Measurements from ENCODE around the gene NPAS1.

Gene NPAS1

DNA sequence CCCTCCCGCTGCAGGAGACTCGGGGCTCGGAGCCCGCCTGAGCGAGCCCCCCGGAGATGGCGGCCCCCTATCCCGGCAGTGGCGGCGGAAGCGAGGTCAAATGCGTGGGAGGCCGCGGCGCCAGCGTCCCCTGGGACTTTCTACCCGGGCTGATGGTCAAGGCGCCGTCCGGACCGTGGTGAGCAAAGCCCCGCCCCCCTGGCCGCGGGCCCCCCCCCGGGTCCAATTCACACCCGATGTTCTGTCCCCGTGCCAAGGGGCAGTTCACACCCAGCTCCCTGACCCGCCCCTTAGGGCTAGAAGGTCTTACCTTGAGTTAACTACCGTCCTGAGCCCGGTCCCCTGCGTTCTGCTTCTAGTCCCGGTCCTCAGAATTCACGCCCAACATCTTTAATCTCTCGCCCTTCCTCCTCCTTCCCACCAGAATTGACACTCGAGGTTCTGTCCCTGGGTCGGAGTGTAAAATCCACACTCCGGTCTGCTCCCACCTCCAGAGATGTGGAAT lies 1.4 kb downstream of the NPAS1 start:
- no peak for DNase-seq

GRCh38 chr19:47021536-47022139 lies 2.0 kb downstream of the NPAS1 start:
- DNase-seq: no peak

- no peak for DNase-seq
These were observed 2.5 kb downstream of the NPAS1 start for GRCh38 chr19:47022140-47022536.

DNA sequence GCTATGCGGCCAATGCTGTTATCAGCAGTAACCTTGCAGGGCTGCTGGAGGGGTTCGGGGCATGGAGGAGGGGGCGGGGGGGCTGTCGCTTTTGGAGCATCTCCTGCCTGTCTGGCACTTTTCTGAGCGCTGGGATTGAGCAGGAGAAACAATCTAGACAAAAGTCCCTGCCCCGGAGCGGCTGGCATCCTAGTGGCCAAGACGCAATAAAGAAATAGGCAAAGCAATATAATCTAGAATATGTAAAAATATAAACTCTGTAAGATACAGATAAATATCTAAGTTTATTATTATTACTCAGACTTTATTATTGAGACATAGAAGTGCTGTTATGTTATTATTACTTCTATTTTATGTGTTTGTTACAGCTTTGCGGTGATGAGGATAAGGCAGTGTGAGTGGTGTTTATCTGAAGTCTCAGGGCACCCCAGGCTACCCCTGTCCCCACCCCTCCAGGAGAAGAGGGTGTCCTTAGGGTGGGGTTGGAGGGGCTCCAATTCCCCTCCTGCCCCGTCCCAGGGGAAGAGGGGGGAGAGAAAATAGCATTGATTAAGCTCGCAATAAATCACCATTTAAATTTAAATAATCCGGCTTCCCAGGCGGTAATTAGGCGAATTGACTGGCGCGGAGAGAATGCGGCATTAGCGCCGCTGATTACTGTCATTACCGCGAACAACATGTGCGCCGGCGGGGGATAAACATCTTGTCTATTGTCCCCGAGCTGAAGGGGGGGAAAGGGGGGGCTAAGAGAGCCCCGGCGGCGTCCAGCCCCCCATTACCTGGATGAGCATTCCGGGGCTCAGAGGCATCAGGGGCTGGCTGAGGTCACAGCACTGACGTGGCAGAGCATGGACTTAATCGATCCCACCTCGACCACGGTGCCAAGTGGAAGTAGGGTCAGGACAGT lies 3.2 kb downstream of the NPAS1 start:
- no peak for DNase-seq

GRCh38 chr19:47023448-47023794 lies 3.8 kb downstream of the NPAS1 start:
- DNase-seq: no peak

DNA sequence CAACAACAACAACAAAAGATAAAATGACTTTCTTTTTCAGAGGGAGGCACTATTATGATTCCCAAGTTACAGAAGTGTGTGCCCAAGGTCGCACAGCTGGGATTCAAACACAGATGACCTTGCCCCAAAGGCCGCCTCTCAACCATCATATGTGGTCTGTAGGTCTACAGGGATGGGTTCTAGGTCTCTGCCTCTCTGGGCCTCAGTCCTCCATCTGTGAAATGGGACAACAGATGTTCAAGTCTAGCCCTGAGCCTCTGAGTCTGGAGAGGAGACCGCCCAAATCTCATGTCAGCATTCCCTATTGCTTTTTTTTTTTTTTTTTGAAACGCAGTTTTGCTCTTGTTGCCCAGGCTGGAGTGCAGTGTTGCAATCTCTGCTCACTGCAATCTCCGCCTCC lies 4.9 kb downstream of the NPAS1 start:
- no peak for DNase-seq

GRCh38 chr19:47026156-47026555 lies 6.5 kb downstream of the NPAS1 start:
- no peak for DNase-seq

- no peak for DNase-seq
These were observed 7.3 kb downstream of the NPAS1 start for GRCh38 chr19:47026889-47027288.

GRCh38 chr19:47027586-47028088 lies 8.0 kb downstream of the NPAS1 start:
- DNase-seq: no peak

DNA sequence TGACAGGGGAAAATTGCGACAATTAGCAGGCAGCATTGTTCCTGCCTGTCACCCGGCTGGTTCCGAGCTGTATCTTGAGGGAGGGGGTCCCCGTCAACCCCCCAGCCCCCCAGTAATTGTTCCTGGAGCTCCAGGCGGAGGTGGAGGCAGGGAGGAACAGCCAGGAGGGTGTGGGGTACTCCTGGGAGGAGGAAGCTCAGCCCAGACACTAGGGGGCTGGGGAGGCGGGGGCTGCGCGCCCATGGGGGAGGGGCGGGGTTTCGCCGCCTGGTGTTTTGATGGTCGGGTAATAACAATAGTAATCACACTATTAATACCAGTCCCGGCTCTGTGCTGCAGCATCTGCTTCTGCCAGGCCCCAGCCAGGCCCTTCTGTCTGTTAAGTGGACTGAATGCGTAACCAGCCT lies 8.6 kb downstream of the NPAS1 start:
- DNase-seq: no peak

DNA sequence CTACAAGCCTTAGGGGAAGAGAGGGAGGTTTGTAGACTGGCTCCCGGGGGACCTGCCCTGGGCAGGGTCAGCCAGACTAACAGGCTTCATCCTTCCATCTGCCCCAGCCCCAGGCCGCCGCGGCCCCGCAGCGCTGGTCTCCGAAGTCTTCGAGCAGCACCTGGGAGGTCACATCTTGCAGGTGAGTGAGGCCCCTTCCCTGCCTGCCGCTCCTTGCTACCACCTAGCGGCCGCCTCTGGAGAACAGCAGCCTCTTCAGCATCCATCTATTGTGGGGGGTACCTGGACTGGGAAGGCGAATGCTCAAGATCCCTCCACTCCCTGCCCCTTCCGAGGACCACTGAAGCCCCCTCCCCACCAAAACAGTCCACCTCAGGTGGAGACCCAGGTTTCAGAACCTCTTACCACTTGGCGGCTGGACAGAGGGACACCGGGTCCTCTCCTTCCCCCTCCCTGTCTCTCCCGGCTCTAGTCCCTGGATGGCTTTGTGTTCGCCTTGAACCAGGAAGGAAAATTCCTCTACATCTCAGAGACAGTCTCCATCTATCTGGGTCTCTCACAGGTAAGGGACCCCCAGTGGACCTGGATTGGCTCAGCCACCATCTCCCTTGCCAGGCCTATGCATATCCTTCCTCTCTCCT lies 12.7 kb downstream of the NPAS1 start:
- no peak for DNase-seq

DNA sequence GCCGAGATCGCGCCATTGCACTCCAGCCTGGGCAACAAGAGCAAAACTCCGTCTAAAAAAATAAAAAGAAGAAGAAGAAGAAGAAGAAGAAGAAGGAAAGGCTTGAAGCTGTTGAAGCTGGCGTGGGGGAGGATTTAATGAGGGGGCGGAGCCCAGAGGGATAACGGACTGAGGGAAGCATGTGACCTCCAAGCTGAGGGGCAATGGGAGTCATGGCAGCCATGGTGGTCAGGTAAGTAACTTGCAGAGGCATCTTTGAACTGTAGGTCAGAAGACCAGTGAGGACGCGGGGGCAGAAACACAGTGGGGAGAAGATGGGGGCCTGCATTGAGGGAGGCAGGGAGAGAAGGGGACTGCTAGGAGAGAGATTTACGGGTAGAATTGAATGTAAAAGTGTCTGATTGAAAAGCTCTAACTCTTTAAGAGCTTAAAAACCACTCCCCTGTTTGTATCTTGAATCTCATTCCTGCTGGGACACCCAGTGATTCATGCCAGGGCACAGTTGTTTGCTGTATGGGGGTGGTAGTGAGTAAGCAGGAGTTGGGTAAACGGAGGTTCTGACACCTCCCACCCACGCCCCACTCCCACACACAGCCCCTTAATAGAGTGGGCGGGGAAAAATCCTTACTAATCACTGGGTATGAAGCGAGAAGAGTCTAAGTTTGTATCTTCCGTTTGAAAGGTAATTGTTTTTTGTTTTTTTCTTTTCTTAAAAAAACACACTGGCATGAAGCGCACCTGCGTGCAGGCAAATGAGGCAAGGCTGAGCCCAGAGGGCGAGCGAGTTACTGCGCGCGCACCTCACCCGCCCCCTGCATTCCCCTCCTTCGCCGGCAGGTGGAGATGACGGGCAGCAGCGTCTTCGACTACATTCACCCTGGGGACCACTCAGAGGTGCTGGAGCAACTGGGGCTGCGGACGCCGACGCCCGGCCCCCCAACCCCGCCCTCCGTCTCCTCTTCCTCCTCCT lies 15.8 kb downstream of the NPAS1 start:
- peak; percentile 65 for DNase-seq

DNA sequence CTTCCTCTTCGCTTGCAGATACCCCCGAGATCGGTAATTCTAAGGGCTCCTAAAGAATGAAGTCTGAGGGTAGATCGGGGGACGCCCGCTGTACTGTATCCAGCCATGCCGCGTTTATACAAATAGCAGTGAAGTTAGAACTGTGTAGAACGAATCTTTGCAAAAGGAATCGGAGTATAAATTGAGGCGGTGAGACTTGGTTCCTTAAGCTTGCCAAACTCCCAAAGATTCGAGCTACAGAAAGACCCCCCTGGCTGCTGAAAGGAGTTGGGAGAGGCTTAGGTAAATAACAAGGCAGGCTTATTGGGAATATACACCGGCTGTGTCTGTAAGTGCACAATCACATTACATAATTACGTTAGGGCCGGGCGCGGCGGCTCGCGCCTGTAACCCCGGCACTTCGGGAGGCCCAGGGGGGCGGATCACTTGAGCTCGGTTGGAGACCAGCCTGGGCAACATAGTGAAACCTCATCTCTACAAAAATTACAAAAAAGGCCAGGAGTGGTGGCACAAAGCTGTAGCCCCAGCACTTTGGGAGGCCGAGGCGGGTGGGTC lies 16.5 kb downstream of the NPAS1 start:
- DNase-seq: no peak

- DNase-seq: no peak
These were observed 18.1 kb downstream of the NPAS1 start for GRCh38 chr19:47037766-47038165.

DNA sequence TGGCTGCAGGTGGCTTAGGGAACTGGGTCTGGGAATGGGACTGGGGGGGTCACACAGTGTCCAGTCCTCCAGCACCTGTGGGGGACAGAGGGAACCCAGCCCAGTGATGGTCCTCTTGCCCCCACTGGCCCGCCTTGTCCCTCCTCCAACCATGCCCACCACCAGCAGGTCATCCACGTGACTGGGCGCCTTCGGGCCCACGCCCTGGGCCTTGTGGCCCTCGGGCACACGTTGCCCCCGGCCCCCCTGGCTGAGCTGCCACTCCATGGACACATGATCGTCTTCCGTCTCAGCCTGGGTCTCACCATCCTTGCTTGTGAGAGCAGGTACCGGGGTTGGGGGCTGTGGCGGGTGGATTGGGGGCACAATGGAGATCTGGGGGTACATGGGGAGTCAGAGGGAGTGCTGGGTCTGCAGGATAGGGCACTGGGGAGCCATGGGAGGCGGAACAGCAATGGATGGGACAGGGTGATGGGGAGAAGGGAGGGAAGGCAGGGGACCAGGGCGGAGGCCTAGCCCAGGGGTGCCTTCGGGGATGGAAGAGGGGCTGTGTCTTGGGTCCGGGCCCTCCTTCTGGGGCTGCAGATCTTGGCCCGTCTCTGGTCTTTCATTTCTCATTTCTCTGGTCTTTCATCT lies 19.7 kb downstream of the NPAS1 start:
- DNase-seq: no peak

DNA sequence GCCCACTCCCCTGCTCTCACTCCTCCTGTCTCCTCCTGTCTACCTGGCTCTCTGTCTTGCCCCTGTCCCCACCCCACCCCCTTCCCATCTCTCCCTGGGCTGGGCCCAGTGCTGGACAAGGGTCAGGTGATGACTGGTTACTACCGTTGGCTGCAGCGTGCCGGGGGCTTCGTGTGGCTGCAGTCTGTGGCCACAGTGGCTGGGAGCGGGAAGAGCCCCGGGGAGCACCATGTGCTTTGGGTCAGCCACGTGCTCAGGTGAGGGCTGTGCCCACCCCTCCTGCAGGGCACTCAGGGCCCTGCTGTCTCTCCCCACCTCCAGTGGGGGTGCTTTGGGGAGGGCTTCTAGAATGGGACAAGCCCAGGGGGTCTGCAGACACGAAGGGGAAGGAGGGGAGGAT lies 21.2 kb downstream of the NPAS1 start:
- DNase-seq: no peak

DNA sequence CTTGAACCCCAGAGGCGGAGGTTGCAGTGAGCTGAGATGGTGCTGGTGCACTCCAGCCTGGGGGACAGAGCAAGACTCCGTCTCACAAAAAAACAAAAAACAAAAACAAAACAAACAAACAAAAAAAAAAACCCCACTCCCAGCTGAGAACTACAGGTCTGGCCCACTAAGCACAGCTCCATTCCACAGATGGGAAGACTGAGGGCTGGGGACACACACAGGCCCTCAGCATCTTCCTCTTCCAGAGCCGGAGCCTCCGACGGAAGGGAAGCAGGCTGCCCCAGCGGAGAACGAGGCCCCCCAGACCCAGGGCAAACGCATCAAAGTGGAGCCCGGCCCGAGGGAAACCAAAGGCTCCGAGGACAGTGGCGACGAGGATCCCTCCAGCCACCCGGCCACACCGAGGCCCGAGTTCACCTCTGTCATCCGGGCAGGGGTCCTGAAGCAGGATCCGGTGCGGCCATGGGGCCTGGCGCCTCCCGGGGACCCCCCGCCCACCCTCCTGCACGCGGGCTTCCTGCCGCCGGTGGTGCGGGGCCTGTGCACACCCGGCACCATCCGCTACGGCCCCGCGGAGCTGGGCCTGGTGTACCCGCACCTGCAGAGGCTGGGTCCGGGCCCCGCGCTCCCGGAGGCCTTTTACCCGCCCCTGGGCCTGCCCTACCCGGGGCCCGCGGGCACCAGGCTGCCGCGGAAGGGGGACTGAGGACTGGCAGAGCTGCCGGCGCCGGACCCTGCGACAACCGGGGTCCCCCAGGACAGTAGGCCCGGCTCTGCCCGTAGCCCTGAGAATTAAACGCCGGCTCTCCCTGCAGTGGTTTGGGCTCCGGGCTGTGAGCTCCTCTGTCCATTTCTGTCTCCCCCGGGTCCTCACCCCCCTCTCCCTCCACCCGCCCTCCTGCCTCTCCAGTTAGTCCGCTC lies 25.6 kb downstream of the NPAS1 start:
- DNase-seq: no peak

- no peak for DNase-seq
These were observed 26.3 kb downstream of the NPAS1 start for GRCh38 chr19:47045867-47046470.

DNA sequence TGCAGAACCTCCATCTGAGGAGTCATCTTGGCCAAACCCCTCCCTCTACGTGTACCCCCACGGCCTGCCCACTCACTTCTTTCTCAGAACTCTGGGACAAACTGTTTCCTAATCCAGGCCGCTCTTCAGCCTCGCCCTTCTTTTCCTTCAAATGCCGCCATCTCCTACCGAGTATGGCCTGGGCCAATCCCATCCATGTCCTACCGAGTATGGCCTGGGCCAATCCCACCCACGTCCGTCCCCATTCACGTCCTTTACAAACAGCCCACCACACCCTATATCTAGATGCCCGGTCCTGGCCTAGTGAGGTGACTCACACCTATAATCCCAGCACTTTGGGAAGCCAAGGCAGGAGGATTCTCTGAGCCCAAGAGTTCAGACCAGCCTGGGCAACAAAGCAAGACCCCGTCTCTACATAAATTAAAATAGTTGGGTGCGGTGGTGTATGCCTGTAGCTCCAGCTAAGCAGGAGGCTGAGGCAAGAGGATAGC lies 27.7 kb downstream of the NPAS1 start:
- no peak for DNase-seq

All from amniotic stem cell (primary cell).